Eye (tissue), 1 donor: Measurements from ENCODE around the gene SCN1B.
A peak's percentile ranks its signal among the peaks of the same experiment; 100 is the strongest.
"Not testable (repeated sequence)": the region's sequence is repeated elsewhere in the genome, so short reads cannot be mapped to it uniquely, and the experiment has no call there.

Source experiments
- DNase-seq: peaks from one replicate; pipeline ENCODE4 v3.0.0-alpha.2; 2015

The SCN1B gene

GRCh38 chr19:35002037-35002535, 28.2 kb upstream of the SCN1B start:
- no peak for DNase-seq

GRCh38 chr19:35004517-35005255, 25.6 kb upstream of the SCN1B start:
- no peak for DNase-seq

GRCh38 chr19:35005256-35005977, 24.9 kb upstream of the SCN1B start:
- DNase-seq = no peak

- not testable (repeated sequence) for DNase-seq
Measured at GRCh38 chr19:35006007-35006341, 24.3 kb upstream of the SCN1B start.

GRCh38 chr19:35006342-35006998, 23.8 kb upstream of the SCN1B start:
- DNase-seq = no peak

- no peak for DNase-seq
Measured at GRCh38 chr19:35006999-35007365, 23.3 kb upstream of the SCN1B start.

- DNase-seq = not testable (repeated sequence)
Measured at GRCh38 chr19:35007427-35007826, 22.8 kb upstream of the SCN1B start.

- no peak for DNase-seq
Measured at GRCh38 chr19:35008891-35009341, 21.4 kb upstream of the SCN1B start.

- DNase-seq = no peak
Measured at GRCh38 chr19:35009424-35010415, 20.6 kb upstream of the SCN1B start.

- no peak for DNase-seq
Measured at GRCh38 chr19:35011091-35011689, 19.1 kb upstream of the SCN1B start.

GRCh38 chr19:35011737-35012682, 18.3 kb upstream of the SCN1B start:
- DNase-seq = no peak

- peak; percentile 86 for DNase-seq
Measured at GRCh38 chr19:35013041-35013819, 17.0 kb upstream of the SCN1B start.

- no peak for DNase-seq
Measured at GRCh38 chr19:35013820-35014754, 16.2 kb upstream of the SCN1B start.

- not testable (repeated sequence) for DNase-seq
Measured at GRCh38 chr19:35014774-35015173, 15.5 kb upstream of the SCN1B start.

- no peak for DNase-seq
Measured at GRCh38 chr19:35015270-35015953, 14.9 kb upstream of the SCN1B start.

GRCh38 chr19:35015954-35016351, 14.3 kb upstream of the SCN1B start:
- DNase-seq = no peak

GRCh38 chr19:35017507-35017906, 12.8 kb upstream of the SCN1B start:
- DNase-seq = no peak

GRCh38 chr19:35018379-35018778, 11.9 kb upstream of the SCN1B start:
- no peak for DNase-seq
